Liver (tissue), 9 donors: ENCODE results near the gene GSE1. TPM values are rescaled to one million over a fixed set of nuclear protein-coding genes. Genes with fewer than 3 reads are reported as not detected.

ENCODE experiments used
- DNase-seq: peaks from one replicate; pipeline ENCODE4 v3.0.0-alpha.2; 2017; ENCODE audit warnings: low spot score
- H3K27ac ChIP-seq, 2 donors: one replicate each; pipeline ENCODE4 v1.7.0; 2013; ENCODE audit warnings: inconsistent platforms in 2 of 2, low read length in 2 of 2, control low read depth in 1 of 2, low read depth in 1 of 2, mild to moderate bottlenecking in 1 of 2
- H3K27me3 ChIP-seq, 4 donors: one replicate each; pipeline versions ENCODE4 v1.6.1 to v1.7.0; 2013; ENCODE audit warnings: low read length in 3 of 4, inconsistent platforms in 1 of 4, mild to moderate bottlenecking in 1 of 4, moderate library complexity in 1 of 4; ENCODE audit not compliant: control insufficient read depth in 4 of 4, insufficient read depth in 4 of 4
- H3K36me3 ChIP-seq, 4 donors: one replicate each; pipeline versions ENCODE4 v1.6.1 to v1.7.0; 2013; ENCODE audit warnings: low read length in 3 of 4, mild to moderate bottlenecking in 3 of 4, low read depth in 1 of 4, moderate library complexity in 1 of 4; ENCODE audit not compliant: control insufficient read depth in 4 of 4, insufficient read depth in 3 of 4
- H3K4me1 ChIP-seq, 4 donors: one replicate each; pipeline versions ENCODE4 v1.6.1 to v1.7.0; 2013; ENCODE audit warnings: low read length in 3 of 4, mild to moderate bottlenecking in 3 of 4, moderate library complexity in 1 of 4; ENCODE audit not compliant: control insufficient read depth in 4 of 4, insufficient read depth in 4 of 4
- H3K4me3 ChIP-seq, 3 donors: one replicate each; pipeline versions ENCODE4 v1.6.1 to v1.7.0; 2013; ENCODE audit warnings: low read length in 3 of 3, control low read depth in 1 of 3, low read depth in 1 of 3, mild to moderate bottlenecking in 1 of 3
- H3K9ac ChIP-seq, 2 donors: one replicate each; pipeline ENCODE4 v1.7.0; 2013; ENCODE audit warnings: low read length in 2 of 2, mild to moderate bottlenecking in 2 of 2, moderate library complexity in 2 of 2, control low read depth in 1 of 2, low read depth in 1 of 2
- H3K9me3 ChIP-seq, 4 donors: one replicate each; pipeline versions ENCODE4 v1.6.1 to v1.7.0; 2013; ENCODE audit warnings: low read length in 3 of 4; ENCODE audit not compliant: control insufficient read depth in 4 of 4
- EGR1 ChIP-seq, 2 donors: IDR thresholded peaks; 2 replicates each; pipeline ENCODE4 v1.6.1; 2016 to 2018; ENCODE audit warnings: antibody characterized with exemption in 2 of 2, low read depth in 2 of 2
- FOXA1 ChIP-seq: IDR thresholded peaks from 2 replicates; pipeline ENCODE4 v1.6.1; 2016; ENCODE audit warnings: antibody characterized with exemption
- FOXA2 ChIP-seq: IDR thresholded peaks from 2 replicates; pipeline ENCODE4 v1.6.1; 2016; ENCODE audit warnings: antibody characterized with exemption
- GABPA ChIP-seq, 2 donors: IDR thresholded peaks in 1 of 2; conservative IDR thresholded peaks in 1 of 2; 2 replicates each; pipeline ENCODE4 v1.6.1; 2016; ENCODE audit warnings: antibody characterized with exemption in 2 of 2, mild to moderate bottlenecking in 1 of 2, moderate library complexity in 1 of 2
- HNF4A ChIP-seq, 2 donors: conservative IDR thresholded peaks; 2 replicates each; pipeline ENCODE4 v1.6.1; 2016; ENCODE audit warnings: antibody characterized with exemption in 2 of 2, mild to moderate bottlenecking in 2 of 2
- HNF4G ChIP-seq: IDR thresholded peaks from 2 replicates; pipeline ENCODE4 v1.6.1; 2016; ENCODE audit warnings: antibody characterized with exemption
- JUND ChIP-seq, 2 donors: IDR thresholded peaks; 2 replicates each; pipeline ENCODE4 v1.6.1; 2016; ENCODE audit warnings: antibody characterized with exemption in 2 of 2
- NR2F2 ChIP-seq: IDR thresholded peaks from 2 replicates; pipeline ENCODE4 v1.6.1; 2016; ENCODE audit warnings: antibody characterized with exemption
- RAD21 ChIP-seq, 2 donors: IDR thresholded peaks; 2 replicates each; pipeline ENCODE4 v1.6.1; 2016; ENCODE audit warnings: antibody characterized with exemption in 2 of 2, mild to moderate bottlenecking in 2 of 2
- RXRA ChIP-seq, 2 donors: IDR thresholded peaks; 2 replicates each; pipeline ENCODE4 v1.6.1; 2017 to 2018; ENCODE audit warnings: antibody characterized with exemption in 2 of 2, mild to moderate bottlenecking in 1 of 2
- SP1 ChIP-seq: IDR thresholded peaks from 2 replicates; pipeline ENCODE4 v1.6.1; 2018; ENCODE audit warnings: antibody characterized with exemption, mild to moderate bottlenecking
- TAF1 ChIP-seq: conservative IDR thresholded peaks from 2 replicates; pipeline ENCODE4 v1.6.1; 2016; ENCODE audit warnings: antibody characterized with exemption, mild to moderate bottlenecking
- YY1 ChIP-seq: IDR thresholded peaks from 2 replicates; pipeline ENCODE4 v1.6.1; 2016; ENCODE audit warnings: antibody characterized with exemption, mild to moderate bottlenecking
- WGBS: extraction: QIAGEN DNeasy Blood & Tissue Kit; methylation state at CpG from one replicate; pipeline ENCODE4 v1.1.7; 2013; 5-methylcytosine and 5-hydroxymethylcytosine counted together
- polyA plus RNA-seq, 2 donors: library from polyadenylated mRNA; stranded (reverse) in 1 of 2; unstranded in 1 of 2; fragments of 200-250 nt in 1 of 2; fragments of >200 nt in 1 of 2; fragmentation: Nextera tagmentation in 1 of 2; extraction: Ambion mirVana in 1 of 2; gene quantifications; one replicate each; pipeline versions ENCODE4 v1.2.1 to v1.2.3, GENCODE V29; 2013 to 2015
- total RNA-seq, 2 donors: library from RNA; depleted of rRNA; stranded (reverse); fragments of >200 nt; gene quantifications; one replicate each; pipeline ENCODE4 v1.2.3, GENCODE V29; 2014
- TF ChIP-seq, protein P1 (sequence below): IDR thresholded peaks from 2 replicates; pipeline ENCODE4 v1.6.1; 2016; ENCODE audit warnings: antibody characterized with exemption
- TF ChIP-seq, protein P2 (sequence below): IDR thresholded peaks from 2 replicates; pipeline ENCODE4 v1.6.1; 2016; ENCODE audit warnings: antibody characterized with exemption
- TF ChIP-seq, protein P3 (sequence below): IDR thresholded peaks from 2 replicates; pipeline ENCODE4 v1.6.1; 2016; ENCODE audit warnings: antibody characterized with exemption
- TF ChIP-seq, protein P4 (sequence below): IDR thresholded peaks from 2 replicates; pipeline ENCODE4 v1.6.1; 2016; ENCODE audit warnings: antibody characterized with exemption, mild to moderate bottlenecking
- donor health status: healthy.
- donor health status: healthy.
- donor health status: healthy.
- donor health status: healthy.
- donor health status: healthy.

Gene GSE1
- total and polyA plus RNA-seq, 4 donors, result 9.9 to 37.7 (median 25.2) TPM

DNA sequence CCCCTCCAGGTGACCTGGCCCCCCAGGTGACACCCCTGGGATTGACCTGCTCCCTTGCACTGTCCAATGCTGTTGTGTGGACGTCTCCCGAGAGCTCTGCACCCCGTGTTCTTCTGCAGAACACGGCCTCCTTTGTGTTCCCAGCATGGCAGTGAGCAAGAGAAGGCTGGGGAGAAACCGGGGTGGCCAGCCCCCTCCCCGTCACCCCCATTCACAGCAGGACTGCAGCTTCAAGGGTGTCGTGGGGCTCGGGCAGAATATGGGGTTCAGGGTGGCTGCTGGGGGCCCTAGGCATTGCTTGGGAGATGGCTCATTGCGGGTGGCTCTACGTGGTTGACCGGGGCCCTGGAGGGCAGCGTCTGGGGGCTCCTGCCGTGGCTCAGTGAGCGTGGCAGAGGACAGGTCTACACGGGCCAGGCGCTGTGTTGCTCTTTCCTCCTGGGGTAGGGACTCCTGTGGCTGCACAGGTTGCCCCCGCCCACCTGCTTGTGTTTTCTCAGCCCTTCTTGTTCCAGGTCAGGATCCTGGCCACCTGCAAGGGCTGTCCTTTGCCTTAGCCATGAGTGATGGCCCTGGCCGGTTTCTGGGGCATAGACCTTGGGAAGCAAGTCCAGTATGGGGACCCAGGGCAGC lies 12.5 kb downstream of the GSE1 start:
- Histone ChIP-seq H3K36me3 (no peaks in the 10 kb centered on the region), H3K4me3 (no peak overlapping the region), H3K27ac (no peak overlapping the region), H3K9ac (no peak overlapping the region), H3K9me3 (peaks cover 0 to 2% (median 0%) of the 10 kb centered on the region in 4 donors), H3K4me1 (peaks cover 17 to 58% (median 33%) of the 10 kb centered on the region in 4 donors), H3K27me3 (no peaks in the 10 kb centered on the region)
- TF ChIP-seq HNF4G (no peak), HNF4A (conservative IDR thresholded peaks at IDR 0.05) (no peak), RAD21 (IDR thresholded peaks at IDR 0.05) (no peak), NR2F2 (no peak)
- TF ChIP-seq, protein P1, sequence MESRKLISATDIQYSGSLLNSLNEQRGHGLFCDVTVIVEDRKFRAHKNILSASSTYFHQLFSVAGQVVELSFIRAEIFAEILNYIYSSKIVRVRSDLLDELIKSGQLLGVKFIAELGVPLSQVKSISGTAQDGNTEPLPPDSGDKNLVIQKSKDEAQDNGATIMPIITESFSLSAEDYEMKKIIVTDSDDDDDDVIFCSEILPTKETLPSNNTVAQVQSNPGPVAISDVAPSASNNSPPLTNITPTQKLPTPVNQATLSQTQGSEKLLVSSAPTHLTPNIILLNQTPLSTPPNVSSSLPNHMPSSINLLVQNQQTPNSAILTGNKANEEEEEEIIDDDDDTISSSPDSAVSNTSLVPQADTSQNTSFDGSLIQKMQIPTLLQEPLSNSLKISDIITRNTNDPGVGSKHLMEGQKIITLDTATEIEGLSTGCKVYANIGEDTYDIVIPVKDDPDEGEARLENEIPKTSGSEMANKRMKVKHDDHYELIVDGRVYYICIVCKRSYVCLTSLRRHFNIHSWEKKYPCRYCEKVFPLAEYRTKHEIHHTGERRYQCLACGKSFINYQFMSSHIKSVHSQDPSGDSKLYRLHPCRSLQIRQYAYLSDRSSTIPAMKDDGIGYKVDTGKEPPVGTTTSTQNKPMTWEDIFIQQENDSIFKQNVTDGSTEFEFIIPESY, result no peak
- TF ChIP-seq, protein P2, sequence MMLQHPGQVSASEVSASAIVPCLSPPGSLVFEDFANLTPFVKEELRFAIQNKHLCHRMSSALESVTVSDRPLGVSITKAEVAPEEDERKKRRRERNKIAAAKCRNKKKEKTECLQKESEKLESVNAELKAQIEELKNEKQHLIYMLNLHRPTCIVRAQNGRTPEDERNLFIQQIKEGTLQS, result no peak
- WGBS, result 93% methylated on average over 18 of the region's 18 CpGs
- DNase-seq, result no peak

DNA sequence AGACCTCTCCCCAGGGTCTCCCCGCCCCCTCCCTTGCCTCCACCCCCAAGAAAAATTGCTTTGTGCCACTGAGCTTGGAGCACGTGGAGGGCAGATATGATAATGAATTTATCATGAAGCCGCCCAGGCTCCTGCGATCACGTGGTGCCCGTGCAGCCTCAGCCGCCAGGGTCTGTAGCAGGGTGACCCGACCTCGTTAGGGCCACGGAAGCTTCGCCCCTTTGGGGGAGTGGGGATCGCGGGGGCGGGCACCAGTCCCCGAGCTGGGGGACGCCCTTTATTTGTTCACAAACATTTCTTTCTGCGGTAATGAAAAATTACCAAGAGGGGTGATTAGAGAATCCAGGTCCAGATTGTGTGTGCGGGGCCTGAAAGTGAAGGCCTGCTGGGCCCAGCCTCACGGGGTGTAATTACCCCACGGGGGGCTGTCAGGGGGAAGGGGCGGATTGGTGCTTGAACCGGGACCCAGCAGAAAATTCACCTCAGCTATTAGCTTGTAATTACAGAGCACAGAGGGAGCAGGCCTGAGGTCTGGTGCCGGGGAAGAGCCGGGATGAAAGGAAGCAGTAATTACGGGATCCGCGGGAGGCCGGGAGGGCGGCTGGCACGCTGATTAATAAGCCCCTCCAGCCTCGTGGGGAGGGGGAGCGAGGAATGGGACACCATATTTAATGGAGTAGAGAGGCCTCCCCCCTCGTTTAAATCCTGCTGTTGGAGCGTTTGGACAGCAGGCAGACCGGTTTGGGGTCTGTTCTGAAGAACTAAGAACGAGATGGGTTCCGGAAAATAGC lies 13.3 kb downstream of the GSE1 start:
- Histone ChIP-seq H3K36me3 (no peaks in the 10 kb centered on the region), H3K27me3 (no peaks in the 10 kb centered on the region), H3K4me3 (no peak overlapping the region), H3K27ac (no peak overlapping the region), H3K4me1 (peaks cover 15 to 53% (median 28%) of the 10 kb centered on the region in 4 donors), H3K9ac (no peak overlapping the region), H3K9me3 (peaks cover 0 to 2% (median 0%) of the 10 kb centered on the region in 4 donors)
- no peak for DNase-seq
- 68% methylated on average over 37 of the region's 37 CpGs for WGBS
- TF ChIP-seq FOXA2 (no peak), YY1 (no peak)

DNA sequence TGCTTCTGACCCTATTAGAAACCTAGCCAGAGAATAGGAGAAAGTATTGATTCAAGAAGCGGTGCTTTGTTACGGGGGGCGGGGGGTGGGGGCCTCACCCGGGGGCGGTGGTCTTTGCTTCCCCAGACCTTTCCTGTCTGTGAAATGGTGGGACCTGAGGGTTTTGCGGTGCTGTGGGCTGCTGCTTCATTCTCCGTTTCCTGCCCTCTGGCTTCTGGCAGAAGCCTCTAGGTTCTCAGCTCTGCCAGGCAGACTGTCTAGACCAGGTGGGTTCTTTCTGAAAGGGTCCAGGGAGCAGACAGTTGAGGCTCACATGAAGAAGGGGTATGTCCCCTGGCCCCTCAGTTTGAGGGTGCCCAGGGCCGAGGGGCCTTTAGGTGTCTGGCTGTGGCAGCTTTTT lies 14.0 kb downstream of the GSE1 start:
- DNase-seq, result no peak
- Histone ChIP-seq H3K4me1 (peaks cover 12 to 51% (median 28%) of the 10 kb centered on the region in 4 donors), H3K36me3 (no peaks in the 10 kb centered on the region), H3K9me3 (peaks cover 0 to 2% (median 0%) of the 10 kb centered on the region in 4 donors), H3K4me3 (no peak overlapping the region), H3K27ac (no peak overlapping the region), H3K27me3 (no peaks in the 10 kb centered on the region), H3K9ac (no peak overlapping the region)
- TF ChIP-seq, protein P3, sequence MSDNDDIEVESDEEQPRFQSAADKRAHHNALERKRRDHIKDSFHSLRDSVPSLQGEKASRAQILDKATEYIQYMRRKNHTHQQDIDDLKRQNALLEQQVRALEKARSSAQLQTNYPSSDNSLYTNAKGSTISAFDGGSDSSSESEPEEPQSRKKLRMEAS, result no peak
- TF ChIP-seq EGR1 (IDR thresholded peaks at IDR 0.05; ENCODE audit: low read depth in 2 of 2), result no peak
- no peak for TF ChIP-seq HNF4A (conservative IDR thresholded peaks at IDR 0.05)
- TF ChIP-seq TAF1, result no peak
- no peak for TF ChIP-seq RAD21 (IDR thresholded peaks at IDR 0.05)
- TF ChIP-seq GABPA (IDR thresholded peaks at IDR 0.05 in 1 of 2, conservative IDR thresholded peaks at IDR 0.05 in 1 of 2), result no peak
- no peak for TF ChIP-seq HNF4G
- TF ChIP-seq RXRA (IDR thresholded peaks at IDR 0.05), result no peak
- TF ChIP-seq NR2F2, result no peak
- TF ChIP-seq FOXA1, result no peak
- TF ChIP-seq, protein P4, sequence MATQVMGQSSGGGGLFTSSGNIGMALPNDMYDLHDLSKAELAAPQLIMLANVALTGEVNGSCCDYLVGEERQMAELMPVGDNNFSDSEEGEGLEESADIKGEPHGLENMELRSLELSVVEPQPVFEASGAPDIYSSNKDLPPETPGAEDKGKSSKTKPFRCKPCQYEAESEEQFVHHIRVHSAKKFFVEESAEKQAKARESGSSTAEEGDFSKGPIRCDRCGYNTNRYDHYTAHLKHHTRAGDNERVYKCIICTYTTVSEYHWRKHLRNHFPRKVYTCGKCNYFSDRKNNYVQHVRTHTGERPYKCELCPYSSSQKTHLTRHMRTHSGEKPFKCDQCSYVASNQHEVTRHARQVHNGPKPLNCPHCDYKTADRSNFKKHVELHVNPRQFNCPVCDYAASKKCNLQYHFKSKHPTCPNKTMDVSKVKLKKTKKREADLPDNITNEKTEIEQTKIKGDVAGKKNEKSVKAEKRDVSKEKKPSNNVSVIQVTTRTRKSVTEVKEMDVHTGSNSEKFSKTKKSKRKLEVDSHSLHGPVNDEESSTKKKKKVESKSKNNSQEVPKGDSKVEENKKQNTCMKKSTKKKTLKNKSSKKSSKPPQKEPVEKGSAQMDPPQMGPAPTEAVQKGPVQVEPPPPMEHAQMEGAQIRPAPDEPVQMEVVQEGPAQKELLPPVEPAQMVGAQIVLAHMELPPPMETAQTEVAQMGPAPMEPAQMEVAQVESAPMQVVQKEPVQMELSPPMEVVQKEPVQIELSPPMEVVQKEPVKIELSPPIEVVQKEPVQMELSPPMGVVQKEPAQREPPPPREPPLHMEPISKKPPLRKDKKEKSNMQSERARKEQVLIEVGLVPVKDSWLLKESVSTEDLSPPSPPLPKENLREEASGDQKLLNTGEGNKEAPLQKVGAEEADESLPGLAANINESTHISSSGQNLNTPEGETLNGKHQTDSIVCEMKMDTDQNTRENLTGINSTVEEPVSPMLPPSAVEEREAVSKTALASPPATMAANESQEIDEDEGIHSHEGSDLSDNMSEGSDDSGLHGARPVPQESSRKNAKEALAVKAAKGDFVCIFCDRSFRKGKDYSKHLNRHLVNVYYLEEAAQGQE, result no peak
- TF ChIP-seq, protein P1, result no peak
- TF ChIP-seq, protein P2, result no peak
- no peak for TF ChIP-seq FOXA2
- TF ChIP-seq JUND (IDR thresholded peaks at IDR 0.05), result no peak
- no peak for TF ChIP-seq SP1
- 75% methylated on average over 8 of the region's 8 CpGs for WGBS
